NCI-H2227 (cell line): ENCODE data around the gene PKD1.
"Not testable (repeated sequence)": the region's sequence is repeated elsewhere in the genome, so short reads cannot be mapped to it uniquely, and the experiment has no call there.

Source experiments
- DNase-seq: peaks from one replicate; lab custom pipeline; 2025; ENCODE audit not compliant: unreplicated experiment; lab: John Stamatoyannopoulos, UW

Gene PKD1

DNA sequence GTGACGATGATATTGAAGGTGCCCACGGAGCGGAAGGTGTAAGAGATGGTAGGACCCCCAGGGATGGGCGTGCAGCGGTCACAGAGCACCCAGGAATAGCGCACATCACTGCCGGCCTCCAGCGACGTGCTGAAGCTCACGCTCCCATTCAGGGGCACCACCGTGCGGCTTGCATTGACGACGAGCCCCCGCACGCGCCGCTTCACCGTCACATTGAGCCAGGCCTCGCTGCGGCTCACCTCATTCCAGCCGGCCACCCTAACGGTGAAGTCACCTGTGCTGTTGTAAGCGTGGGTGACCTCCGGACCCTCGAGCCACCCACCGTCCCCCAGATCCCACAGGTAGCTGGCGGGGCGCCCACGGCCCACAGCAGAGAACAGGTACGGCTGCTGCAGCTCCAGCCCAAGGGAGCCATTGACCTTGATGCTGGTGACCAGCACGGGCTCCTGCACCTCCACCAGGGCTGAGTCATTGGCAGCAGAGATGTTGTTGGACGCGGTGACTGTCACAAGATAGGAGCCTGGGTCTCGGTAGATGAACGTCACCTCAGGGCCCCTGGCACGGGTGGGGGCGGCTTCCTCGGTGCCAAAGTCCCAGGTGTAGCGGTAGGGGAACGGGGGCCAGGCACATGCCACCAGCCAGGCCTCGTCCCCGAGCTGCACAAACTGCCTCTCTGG lies 25.2 kb downstream of the PKD1 start:
- not testable (repeated sequence) for DNase-seq

DNA sequence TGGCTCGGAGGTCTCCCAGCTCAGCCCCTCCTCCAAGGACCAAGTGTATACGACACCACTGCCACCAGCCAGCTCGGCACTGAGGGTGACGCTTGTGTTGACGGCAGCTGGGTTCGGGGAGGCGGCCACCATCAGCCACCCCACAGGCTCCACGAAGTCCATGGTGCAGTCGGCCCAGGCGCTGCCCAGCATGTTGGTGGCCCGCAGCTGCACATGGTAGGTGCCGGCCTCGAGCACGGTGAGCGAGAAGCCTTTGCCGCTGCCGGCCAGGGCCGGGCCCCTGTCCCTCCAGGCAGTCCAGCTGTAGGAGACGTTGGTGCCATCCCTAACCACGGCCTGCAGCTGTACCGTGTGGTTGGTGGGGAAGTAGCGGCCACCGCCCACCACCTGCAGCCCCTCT lies 25.8 kb downstream of the PKD1 start:
- DNase-seq: not testable (repeated sequence)

DNA sequence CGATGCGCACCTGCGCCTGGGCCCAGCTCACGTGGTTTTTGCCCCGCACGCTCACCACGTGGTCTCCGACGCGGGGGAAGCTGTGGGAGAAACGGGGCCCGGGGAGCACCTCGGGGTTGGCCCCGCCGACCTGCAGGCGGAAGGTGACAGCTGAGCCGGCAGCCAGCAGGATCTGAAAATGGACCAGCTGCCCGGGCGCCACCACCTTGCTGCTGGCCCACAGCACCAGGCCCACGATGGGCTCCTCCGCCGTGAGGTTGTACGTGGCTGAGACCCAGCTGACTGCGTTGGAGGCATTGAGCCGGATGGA lies 26.5 kb downstream of the PKD1 start:
- DNase-seq: not testable (repeated sequence)

DNA sequence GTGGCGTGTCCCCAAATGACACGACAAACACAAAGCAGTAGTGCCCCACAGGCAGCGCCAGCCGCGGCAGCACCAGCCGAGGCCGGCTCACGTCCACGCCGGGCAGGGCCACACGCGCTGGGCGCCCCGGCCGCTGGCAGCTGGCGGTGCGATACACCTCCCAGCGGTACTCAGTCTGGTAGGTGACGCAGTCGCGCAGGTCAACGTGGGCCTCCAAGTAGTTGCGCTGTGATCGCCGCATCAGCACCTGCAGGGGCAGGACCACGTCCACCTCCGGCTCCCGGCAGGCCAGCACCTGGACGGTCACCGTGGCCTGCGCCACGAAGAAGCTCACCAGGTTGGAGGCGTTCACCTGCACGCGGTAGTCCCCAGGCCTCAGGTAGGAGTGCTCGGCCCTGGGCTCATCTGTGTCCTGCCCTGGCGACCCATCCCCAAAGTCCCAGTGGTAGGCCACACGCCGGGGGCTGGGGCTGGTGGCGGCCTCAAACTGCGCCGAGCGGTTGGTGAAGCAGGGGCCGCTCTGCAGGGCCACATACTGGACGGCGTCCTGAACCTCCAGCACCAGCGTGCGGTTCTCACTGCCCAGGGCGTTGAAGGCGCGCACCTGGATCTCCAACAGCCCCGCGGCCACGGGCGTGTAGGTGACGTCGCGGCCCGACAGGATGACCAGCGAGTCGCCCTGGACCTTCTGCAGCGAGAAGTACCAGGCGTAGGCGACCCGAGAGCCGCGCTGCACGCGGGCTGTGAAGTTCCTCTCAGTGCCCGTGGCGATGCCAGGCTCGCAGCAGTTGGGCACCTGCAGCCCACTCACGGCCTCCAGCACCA lies 27.0 kb downstream of the PKD1 start:
- DNase-seq: not testable (repeated sequence)

DNA sequence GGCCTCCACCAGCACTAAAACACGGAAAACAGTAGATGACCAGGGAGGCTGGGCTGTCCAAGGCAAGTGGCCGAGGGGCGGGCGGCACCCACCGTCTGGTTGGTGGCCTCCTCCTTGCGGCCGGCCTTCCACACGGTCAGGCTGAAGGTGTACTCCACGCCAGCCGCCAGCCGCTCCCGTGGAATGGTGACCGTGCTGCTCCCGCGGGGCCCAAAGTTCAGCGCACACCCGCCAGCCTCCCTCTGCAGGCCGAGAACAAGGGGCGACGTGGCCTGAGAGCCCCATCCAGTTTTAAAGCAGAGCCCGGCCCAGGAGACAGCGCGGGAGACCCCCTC lies 27.9 kb downstream of the PKD1 start:
- DNase-seq: not testable (repeated sequence)

DNA sequence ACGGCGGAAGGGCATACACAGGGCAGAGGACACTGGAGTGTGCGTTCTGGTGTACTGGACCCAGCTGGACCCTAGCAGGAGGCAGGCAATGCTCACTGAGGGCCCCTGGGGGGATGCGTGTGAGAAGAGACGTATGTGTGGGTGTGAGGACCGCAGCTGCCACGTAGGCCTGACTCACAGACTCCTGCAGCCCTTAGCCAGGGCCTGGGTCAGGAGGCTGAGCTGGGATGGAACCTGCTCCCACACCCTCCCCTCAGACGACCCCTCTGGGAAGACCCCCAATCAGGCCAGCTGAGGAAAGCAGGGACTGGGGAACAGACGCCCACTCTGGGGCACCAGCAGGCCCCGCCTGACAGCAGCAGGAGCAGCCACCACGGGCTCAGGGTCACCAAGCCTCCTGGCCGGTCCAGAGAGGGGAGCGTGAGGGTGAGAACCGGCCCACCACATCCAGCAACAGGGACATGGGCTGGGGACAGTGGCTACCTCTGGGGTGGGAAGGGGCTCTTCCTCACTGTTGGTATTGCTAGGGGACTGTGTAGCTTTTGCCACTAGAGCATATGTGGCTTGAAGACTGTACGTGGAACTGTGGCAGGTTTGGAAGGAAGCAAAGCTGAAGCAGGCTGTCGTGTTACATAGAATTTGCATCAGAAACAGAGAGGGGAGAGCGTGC lies 28.4 kb downstream of the PKD1 start:
- not testable (repeated sequence) for DNase-seq

DNA sequence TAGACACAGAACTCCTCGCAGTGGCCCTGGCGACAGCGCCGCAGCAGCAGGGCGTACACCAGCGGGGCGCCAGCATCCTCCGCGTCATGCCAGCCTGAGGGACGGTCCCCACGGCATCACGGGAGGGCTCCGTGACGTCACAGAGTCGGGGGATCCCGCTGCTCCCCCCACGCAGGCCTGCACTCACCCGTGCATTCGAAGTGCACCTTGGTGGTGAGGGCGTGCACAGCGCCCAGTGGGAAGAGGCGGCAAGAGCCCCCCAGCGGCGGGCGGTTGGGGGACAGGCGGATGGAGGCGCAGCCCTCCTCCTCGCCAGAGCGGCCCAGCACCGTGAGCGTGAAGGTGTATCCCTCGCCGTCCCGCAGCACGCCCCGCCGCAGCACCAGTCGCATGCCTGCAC lies 29.5 kb downstream of the PKD1 start:
- not testable (repeated sequence) for DNase-seq

DNA sequence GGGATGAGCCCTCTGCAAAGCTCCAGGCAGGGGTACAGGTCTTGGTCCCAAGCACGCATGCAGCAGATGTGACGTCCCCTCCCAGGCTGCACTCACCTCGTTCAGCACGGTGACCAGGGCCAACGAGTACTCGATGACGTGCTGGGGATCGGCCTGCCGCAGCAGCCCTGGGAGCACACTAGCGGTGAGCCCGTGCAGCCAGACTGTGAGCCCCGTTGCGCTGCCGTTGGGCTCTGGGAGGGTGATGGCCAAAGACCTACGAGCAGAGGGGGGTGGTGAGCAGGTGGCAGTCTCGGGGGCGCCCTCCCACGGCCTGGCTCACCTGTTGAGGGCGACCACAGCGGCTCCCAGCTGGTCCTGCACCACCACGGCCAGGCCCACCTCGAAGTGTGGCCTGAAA lies 29.9 kb downstream of the PKD1 start:
- not testable (repeated sequence) for DNase-seq

DNA sequence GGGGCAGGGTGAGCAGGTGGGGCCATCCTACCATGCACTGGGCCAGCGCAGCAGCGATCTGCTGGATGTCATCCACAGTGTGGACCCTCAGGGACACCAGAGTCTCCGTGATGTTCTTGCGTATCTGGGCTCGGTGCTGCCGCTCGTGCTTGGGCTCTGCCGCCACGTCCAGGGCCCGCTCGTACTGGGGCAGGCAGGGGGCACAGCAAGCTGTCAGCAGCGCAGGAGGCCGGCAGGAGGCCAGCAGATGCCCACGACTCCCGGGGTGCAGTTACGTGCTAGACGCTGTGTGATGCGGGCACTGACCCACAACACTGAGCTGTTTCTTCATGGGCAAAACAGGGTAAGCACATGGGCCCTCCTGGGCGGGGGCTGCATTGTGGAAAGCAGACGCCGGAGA lies 30.4 kb downstream of the PKD1 start:
- DNase-seq: not testable (repeated sequence)

DNA sequence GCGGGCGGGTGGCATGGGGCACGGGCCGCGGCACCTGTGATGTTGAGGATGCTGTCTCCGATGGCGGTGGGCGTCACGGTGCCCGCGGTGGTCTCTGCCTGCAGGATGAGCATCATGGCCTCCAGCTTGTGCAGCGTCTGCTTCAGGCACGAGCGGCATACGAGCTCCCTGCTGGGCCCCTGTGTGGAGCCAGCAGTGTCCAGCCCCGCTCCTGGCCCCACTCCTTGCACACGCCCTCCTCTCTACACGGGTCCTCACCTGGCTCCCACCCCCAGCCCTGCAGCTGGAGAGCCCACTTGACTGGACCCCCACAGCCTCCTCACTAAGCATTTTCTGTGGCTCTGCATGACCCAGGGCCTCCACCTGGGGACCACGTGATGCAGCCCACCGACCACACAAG lies 31.2 kb downstream of the PKD1 start:
- not testable (repeated sequence) for DNase-seq

DNA sequence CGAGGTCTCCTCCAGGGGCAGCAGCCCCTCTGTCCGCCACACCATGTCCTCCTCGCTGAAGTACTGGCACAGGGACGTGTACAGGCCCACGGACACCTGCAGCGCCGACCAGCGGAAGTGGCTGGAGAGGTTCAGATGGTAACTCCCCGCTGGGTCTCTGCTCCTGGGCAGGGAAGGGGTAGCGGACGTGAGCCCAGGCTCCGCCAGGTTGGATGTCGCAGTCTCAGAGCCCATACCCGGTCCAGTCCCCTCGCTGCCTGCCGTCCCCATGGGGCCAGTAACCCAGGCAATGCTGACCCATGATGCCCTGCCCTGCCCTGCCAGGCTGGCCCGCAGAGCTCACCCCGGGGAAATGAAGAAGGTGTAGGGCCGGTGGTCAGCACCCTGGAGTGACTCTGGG lies 33.2 kb downstream of the PKD1 start:
- DNase-seq: no peak

DNA sequence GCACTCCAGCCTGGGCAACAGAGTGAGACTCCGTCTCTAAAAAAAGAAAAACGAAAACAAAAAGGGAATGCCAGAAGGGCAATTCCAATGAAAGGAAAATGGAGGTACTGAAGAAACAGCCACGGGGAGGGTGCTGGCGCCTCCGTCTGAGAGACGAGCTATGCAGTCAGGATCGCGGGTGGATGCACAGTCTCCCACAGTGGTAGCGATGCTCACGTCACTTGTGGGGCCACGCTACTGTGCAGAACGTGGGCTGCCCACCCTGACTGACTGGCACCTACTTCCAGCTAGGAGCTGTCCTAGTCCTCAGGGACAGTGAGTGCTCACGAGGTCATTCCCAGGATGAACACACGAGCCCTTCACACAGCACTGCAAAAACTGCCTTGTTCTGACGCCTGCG lies 34.1 kb downstream of the PKD1 start:
- not testable (repeated sequence) for DNase-seq

DNA sequence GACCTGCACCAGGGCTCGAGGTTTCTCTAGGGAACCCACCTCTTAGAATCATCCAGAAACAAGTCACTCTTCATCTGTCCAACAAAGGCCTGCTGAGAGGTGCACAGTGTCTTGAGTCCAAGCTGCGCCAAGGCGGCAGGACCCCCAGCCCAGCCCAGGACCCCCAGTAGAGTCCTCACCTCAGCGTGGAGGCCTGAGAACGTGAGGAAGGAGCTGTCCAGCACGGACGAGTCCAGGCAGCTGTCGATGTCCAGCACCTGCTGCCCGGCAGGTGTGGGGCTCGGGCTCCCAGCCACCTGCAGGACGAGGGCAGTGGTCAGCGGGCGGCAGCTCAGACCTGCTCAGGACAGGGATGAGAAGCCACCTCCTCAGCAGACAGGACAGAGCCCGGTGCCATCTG lies 38.0 kb downstream of the PKD1 start:
- not testable (repeated sequence) for DNase-seq

DNA sequence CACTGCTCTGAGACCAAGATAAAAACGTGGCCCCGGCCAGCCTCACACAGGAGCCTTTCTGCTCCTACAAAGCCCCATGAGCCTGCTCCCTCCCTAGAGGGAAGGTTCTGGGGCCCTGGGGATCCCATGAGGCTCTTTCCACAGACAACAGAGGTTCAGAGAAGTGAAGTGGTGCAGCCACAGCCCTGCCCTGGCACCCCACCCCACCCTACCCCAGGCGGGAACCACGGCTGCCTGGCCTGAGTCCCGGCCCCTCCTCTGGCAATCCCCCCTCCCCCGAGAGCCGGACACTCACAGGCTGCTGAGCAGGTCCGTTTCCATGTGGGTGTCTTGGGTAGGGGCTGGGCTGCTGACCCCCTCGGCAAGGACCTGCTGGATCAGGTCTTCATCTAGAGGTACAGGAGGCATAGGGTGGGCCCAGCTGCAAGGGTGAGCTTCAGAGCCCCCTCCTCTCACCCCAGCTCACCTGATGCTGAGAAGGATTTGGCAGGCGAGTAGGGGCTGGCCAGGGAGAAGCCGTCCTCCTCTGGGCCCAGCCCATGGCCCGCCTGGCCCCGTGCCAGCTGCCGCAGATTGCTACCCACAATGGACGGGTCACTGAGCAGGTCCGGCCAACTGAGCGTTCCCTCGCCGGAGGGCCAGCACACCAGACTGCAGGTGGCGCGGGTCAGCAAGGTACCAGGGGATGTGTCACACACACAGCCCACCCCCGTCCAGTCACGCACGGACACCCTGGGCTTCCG lies 38.7 kb downstream of the PKD1 start:
- no peak for DNase-seq

DNA sequence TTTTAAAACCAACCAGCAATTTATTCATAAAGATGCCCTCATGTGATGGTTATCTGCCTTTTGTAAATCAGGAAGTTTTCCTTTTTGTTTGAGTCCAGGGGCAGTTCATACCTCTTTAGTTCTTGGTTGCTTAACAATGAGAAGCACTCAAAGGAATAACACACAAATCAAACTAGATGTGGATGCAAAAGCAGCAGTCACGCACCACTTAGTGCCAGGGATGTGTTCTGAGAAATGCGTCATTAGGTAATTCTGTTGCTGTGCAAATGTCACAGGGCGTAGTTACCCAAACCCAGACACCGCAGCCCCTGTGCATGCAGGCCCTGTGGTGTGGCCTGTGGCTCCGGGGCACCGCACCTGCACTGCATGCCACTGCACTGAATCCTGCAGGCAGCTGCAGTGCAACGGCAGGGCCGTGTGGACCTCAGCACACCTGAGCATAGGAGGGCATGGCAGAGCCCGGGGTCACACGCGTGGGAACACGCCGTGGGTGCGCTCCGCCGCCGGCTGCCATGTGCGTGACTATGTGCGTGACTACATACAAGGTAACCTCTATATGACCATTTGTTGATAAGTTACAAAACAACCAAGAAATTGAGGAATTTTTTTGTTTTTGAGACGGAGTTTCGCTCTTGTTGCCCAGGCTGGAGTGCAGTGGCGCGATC lies 39.6 kb downstream of the PKD1 start:
- no peak for DNase-seq

DNA sequence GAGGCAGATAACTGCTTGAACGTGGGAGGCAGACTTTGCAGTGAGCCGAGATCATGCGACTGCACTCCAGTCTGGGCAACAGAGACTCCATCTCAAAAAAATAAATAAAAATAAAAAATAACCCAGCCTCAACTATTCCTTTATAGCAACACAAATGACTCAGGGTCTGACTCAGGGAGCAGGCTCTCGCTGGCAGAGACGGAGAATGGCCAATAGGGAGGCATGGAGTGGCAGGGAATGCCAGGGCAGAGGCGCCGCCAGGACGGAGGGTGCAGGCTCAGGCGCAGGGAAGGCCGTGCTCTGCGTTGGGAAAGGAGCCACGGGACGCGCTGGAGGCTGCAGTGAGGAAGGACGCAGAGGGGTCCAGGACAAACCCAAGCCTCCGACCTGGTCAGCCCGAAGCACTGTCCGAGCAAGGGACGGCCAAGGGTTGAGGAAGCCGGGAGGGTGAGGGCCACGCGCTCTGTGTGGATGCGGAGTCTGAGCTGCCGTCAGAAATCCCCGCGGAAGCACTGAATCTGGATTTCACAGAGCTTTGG lies 40.3 kb downstream of the PKD1 start:
- DNase-seq: no peak

DNA sequence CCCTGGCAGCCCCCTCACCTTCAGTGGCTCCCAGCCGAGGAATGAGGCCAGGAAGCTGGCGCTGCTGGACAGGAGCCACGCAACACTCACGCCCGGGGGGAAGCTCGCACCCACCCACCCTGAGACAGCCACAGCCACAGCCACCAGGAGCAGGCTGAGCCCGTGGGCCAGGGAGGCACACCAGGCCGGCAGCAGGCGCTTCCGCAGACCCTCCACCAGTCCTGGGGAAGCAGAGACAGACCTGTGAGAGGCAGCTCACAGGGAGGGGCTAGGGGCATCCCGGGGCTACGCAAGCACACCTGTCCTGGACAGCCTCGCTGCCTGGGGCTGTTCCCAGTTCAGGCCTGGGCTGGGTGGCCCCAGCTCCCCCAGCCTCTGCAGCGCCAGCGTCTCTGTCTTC lies 41.9 kb downstream of the PKD1 start:
- DNase-seq: no peak

DNA sequence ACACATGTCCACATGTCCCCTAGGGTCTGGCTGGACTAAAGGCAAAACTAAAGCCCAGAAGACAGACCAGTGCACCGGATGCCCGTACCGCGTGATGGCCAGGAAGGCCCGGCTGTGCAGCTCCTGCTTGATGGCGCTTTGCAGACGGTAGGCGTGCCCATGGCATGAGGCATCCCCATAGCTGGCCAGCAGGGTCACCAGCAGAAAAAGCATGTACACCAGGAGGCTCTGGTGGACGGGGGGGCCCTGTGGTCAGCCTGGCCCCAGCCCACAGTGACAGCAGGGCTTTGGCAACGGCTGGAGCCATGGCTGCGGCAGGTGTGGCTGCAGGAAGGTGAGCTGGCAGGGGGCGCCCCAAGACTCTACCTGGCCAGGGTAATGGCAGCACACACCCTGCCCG lies 42.8 kb downstream of the PKD1 start:
- no peak for DNase-seq

DNA sequence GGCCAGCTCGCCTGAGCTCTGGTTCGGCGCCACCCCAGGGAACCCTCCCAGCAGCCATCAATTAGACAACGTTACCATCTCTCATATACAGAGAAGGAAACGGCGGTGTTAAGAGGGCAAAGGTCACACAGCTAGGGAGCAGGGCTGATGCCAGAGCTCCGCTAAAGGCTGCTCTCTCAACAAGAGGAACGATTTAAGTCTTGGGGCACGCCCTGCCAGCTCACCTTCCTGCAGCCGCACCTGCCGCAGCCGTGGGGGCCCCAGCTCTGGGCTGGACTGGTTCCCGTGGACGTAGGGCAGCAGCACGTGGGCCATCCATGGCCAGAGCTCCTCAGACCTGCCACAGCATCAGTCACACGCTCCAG lies 43.5 kb downstream of the PKD1 start:
- no peak for DNase-seq

DNA sequence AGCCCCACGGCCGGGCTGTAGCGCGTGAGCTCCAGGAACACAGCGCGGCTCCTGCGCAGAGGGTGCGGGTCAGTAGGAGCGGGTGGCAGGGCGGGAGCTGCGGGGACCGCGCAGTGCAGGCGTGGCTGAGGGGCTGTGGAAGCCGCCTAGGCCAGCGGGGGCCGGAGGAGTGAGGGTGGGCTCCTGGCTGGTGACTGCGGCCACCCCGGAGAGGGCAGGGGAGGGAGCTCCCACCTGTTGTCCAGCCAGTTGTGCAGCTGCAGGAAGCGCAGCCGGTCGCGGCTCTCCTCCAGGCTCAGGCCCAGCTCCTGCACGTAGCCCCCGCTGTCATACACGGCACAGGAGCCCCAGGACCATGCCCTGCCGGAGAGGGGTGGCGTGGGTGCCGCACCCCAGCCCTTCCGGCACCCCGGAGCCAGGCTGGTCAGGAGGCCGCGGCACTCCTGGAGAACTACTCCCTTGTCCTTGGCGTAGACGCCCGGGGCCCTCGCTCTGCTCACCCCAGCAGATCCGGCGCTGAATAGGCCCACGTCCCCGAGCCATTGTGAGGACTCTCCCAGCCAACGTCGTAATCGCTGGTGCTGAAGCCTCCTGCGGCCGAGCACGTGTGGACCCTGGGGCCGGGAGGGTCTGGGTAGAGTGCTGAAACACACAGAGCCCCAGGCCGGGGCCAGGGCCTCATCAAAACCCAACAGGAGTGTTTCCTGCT lies 44.0 kb downstream of the PKD1 start:
- no peak for DNase-seq
